ENCODE data around the gene TNP2. TPM values are rescaled to one million over a fixed set of nuclear protein-coding genes. Genes with fewer than 3 reads are reported as not detected.

Gene TNP2
- total and polyA plus RNA-seq, 2 donors (not counting 3 experiments of a cell fraction or from before 2014, with no cell fraction given) = not detected

DNA sequence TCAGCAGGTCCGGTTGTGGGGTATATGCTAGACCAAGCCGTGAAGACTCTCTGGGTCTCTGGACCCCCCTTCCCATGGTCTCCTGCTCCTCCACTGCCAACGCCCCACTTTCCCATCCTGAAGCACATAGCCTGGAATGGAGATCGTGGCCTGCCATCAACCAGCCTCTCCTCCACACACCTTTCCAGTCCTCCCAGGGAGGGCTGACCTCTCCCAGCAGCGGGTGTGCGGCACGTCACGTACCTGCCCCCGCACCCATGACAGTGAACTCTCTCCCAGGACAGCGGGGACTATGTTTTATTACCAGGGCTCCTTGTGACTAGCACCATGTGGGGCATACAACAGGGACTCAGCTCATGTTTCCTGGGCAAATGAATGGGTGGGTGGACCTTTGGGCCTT lies 2.5 kb upstream of the TNP2 start:
- intact Hi-C loops (cut with micrococcal nuclease) = no loop called here
- H3K9ac ChIP-seq (replicated peaks; ENCODE audit: extremely low read depth, insufficient read depth, low read length) = no peak overlapping the region
- no peaks in the 10 kb centered on the region for H3K9me1 ChIP-seq (replicated peaks; ENCODE audit: control insufficient read depth, extremely low read depth, insufficient read depth, low read length)
- TF ChIP-seq POLR2A (IDR thresholded peaks at IDR 0.05; ENCODE audit: low read depth, low read length) (no peak), FOS (IDR thresholded peaks at IDR 0.05; ENCODE audit: borderline replicate concordance, insufficient read depth, low read length) (no peak), JUN (IDR thresholded peaks at IDR 0.05; ENCODE audit: borderline replicate concordance, insufficient read depth, insufficient read length, low read depth) (no peak), POLR2AphosphoS5 (IDR thresholded peaks at IDR 0.05; ENCODE audit: insufficient read depth, low read depth, low read length) (no peak), GATA2 (IDR thresholded peaks at IDR 0.05; ENCODE audit: insufficient read depth, insufficient read length, low read depth, low read length) (no peak), EZH2 (IDR thresholded peaks at IDR 0.05; ENCODE audit: borderline replicate concordance, low read depth, low read length, severe bottlenecking) (no peak), MYC (IDR thresholded peaks at IDR 0.05; ENCODE audit: low read depth, low read length) (no peak)
- TF ChIP-seq, protein P1, sequence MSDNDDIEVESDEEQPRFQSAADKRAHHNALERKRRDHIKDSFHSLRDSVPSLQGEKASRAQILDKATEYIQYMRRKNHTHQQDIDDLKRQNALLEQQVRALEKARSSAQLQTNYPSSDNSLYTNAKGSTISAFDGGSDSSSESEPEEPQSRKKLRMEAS (IDR thresholded peaks at IDR 0.05; ENCODE audit: insufficient read depth, insufficient read length) = no peak
- TF ChIP-seq, protein P2, sequence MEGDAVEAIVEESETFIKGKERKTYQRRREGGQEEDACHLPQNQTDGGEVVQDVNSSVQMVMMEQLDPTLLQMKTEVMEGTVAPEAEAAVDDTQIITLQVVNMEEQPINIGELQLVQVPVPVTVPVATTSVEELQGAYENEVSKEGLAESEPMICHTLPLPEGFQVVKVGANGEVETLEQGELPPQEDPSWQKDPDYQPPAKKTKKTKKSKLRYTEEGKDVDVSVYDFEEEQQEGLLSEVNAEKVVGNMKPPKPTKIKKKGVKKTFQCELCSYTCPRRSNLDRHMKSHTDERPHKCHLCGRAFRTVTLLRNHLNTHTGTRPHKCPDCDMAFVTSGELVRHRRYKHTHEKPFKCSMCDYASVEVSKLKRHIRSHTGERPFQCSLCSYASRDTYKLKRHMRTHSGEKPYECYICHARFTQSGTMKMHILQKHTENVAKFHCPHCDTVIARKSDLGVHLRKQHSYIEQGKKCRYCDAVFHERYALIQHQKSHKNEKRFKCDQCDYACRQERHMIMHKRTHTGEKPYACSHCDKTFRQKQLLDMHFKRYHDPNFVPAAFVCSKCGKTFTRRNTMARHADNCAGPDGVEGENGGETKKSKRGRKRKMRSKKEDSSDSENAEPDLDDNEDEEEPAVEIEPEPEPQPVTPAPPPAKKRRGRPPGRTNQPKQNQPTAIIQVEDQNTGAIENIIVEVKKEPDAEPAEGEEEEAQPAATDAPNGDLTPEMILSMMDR (IDR thresholded peaks at IDR 0.05; ENCODE audit: extremely low read depth in 1 of 2, insufficient read depth in 1 of 2, low read depth in 1 of 2, low read length in 2 of 2) = no peak
- H3K36me3 ChIP-seq (ENCODE audit: control insufficient read depth in 2 of 2, extremely low read depth in 1 of 2, insufficient read depth in 2 of 2, low read length in 2 of 2) = no peaks in the 10 kb centered on the region
- no peak for FAIRE-seq
- H3K27ac ChIP-seq (ENCODE audit: insufficient read depth, low read depth, low read length) = no peak overlapping the region
- no peak overlapping the region for H2AFZ ChIP-seq (ENCODE audit: low read depth, low read length)
- no TSS peak for BruUV-seq (replicated peaks)
- H3K4me3 ChIP-seq (replicated peaks in 1 of 3; ENCODE audit: insufficient read depth in 1 of 3, low read depth in 1 of 3, low read length in 3 of 3) = no peak overlapping the region
- dilution Hi-C loops (cut with MboI; ENCODE audit: extremely low pct_ligation_motif_present, low sequenced_read_pairs) = no loop called here
- H4K20me1 ChIP-seq (replicated peaks; ENCODE audit: control insufficient read depth, extremely low read depth, insufficient read depth, low read length) = no peaks in the 10 kb centered on the region
- no peaks in the 10 kb centered on the region for H3K79me2 ChIP-seq (ENCODE audit: control insufficient read depth, insufficient read depth, low read length)
- ChIA-PET POLR2A (no interaction called here), CTCF (interaction anchor here (1.1 kb wide), 1 partner anchor 300 kb away, joined by 3 read pairs; no protein-coding TSS in a partner anchor)
- no peak for DNase-seq (ENCODE audit: low read depth, low spot score)
- H3K4me1 ChIP-seq (ENCODE audit: control insufficient read depth, extremely low read depth, insufficient read depth, low read length) = no peaks in the 10 kb centered on the region
- H3K9me3 ChIP-seq (replicated peaks; ENCODE audit: control insufficient read depth, insufficient read depth, low read length) = no peaks in the 10 kb centered on the region
- no peak overlapping the region for H3K4me2 ChIP-seq (ENCODE audit: insufficient read depth, low read length)
- no peaks in the 10 kb centered on the region for H3K27me3 ChIP-seq (ENCODE audit: control insufficient read depth in 2 of 2, insufficient read depth in 2 of 2, low read length in 2 of 2)
